K562 (cell line): ENCODE measurements around the gene GPR183. TPM values are rescaled to one million over a fixed set of nuclear protein-coding genes. Genes with fewer than 3 reads are reported as not detected.

ENCODE experiments used
- CHD7 ChIP-seq: fragments of 200-600 bp; sonication (generic); IDR thresholded peaks from one replicate; pipeline ENCODE4 v1.6.1; 2012; ENCODE audit warnings: mild to moderate bottlenecking, low read depth, low read length, inconsistent platforms
- DDX20 ChIP-seq: fragments of 450-650 bp; IDR thresholded peaks from 2 replicates; pipeline ENCODE4 v1.6.1; 2016; ENCODE audit warnings: missing genetic modification characterization, low read depth, mild to moderate bottlenecking, missing compliant biosample characterization, moderate library complexity
- EP300 ChIP-seq: IDR thresholded peaks from 2 replicates; pipeline ENCODE4 v1.6.1; 2012; ENCODE audit warnings: low read length, improper control_type of control experiment
- HDAC3 ChIP-seq: fragments of 450-650 bp; IDR thresholded peaks from 2 replicates; pipeline ENCODE4 v1.6.1; 2018; ENCODE audit warnings: borderline replicate concordance, mild to moderate bottlenecking, moderate library complexity; ENCODE audit not compliant: partially characterized antibody
- HDGF ChIP-seq: fragments of 450-650 bp; IDR thresholded peaks from 2 replicates; pipeline ENCODE4 v1.6.1; 2016
- PYGO2 ChIP-seq: fragments of 450-650 bp; IDR thresholded peaks from 2 replicates; pipeline ENCODE4 v1.6.1; 2016; ENCODE audit warnings: mild to moderate bottlenecking, missing genetic modification characterization, moderate library complexity, missing compliant biosample characterization
- RAD21 ChIP-seq, 2 experiments: fragments of 250-450 bp in 1 of 2; fragments of 450-650 bp in 1 of 2; sonication (Bioruptor Pico) in 1 of 2; formaldehyde crosslinking in 1 of 2; IDR thresholded peaks in 1 of 2; conservative IDR thresholded peaks in 1 of 2; 2 replicates each; pipeline versions ENCODE4 v1.4.0 to v1.8.0; 2020 to 2022; ENCODE audit warnings: mild to moderate bottlenecking in 2 of 2, moderate library complexity in 1 of 2
- SRSF9 ChIP-seq: fragments of 200-400 bp; formaldehyde crosslinking; IDR thresholded peaks from 2 replicates; pipeline ENCODE4 v1.6.1; 2017; ENCODE audit warnings: low read depth, low read length, borderline replicate concordance
- THRB ChIP-seq: fragments of 450-650 bp; formaldehyde crosslinking; conservative IDR thresholded peaks from 2 replicates; pipeline ENCODE4 v1.4.0; 2022; ENCODE audit warnings: mild to moderate bottlenecking, missing genetic modification characterization
- TOE1 ChIP-seq, 2 experiments: fragments of 450-650 bp in 1 of 2; sonication (generic) in 1 of 2; formaldehyde crosslinking in 1 of 2; IDR thresholded peaks; 2 replicates each; pipeline versions ENCODE4 v1.7.1 to v1.8.0; 2016 to 2022; ENCODE audit warnings: borderline replicate concordance in 2 of 2, mild to moderate bottlenecking in 2 of 2, antibody characterized with exemption in 1 of 2, inconsistent platforms in 1 of 2, low read depth in 1 of 2, missing genetic modification reagents in 1 of 2, moderate library complexity in 1 of 2
- ZNF41 ChIP-seq: fragments of 250-450 bp; sonication (Bioruptor Pico); conservative IDR thresholded peaks from 2 replicates; pipeline ENCODE4 v1.4.0; 2020; ENCODE audit warnings: mild to moderate bottlenecking
- polyA plus RNA-seq, 8 experiments: library from polyadenylated mRNA; depleted of rRNA in 4 of 8; stranded (reverse) in 5 of 8; unstranded in 3 of 8; fragments of >200 nt; fragmentation: Nextera tagmentation in 2 of 8; fragmentation: Illumina TruSeq in 1 of 8; extraction: Ambion mirVana in 2 of 8; extraction: Trizol in 1 of 8; gene quantifications; 2 replicates each; pipeline versions ENCODE4 v1.2.1 to v1.2.3, GENCODE V29; 2011 to 2014; ENCODE audit warnings: inconsistent platforms in 1 of 8, missing spikeins in 1 of 8
- total RNA-seq, 7 experiments: library from RNA; depleted of rRNA in 6 of 7; stranded (reverse); fragments of >200 nt in 6 of 7; fragmentation: Illumina TruSeq in 2 of 7; extraction: Trizol in 2 of 7; gene quantifications; 2 replicates each; pipeline versions ENCODE4 v1.2.1 to v1.2.3, GENCODE V29; 2011 to 2021; ENCODE audit warnings: low replicate concordance in 1 of 7

GPR183 gene
- total and polyA plus RNA-seq, 9 of the 15 experiments (the other 6 are each of a cell fraction or from before 2014, with no cell fraction given) = 1.3 to 10.2 (median 3.7) TPM

- TF ChIP-seq CHD7 (no peak), TOE1 (IDR thresholded peaks at IDR 0.05; ENCODE audit: borderline replicate concordance) (no peak), TOE1 (CRISPR knock-in tag; IDR thresholded peaks at IDR 0.05; ENCODE audit: borderline replicate concordance, low read depth) (no peak), SRSF9 (no peak), RAD21 (CRISPR knock-in tag; conservative IDR thresholded peaks at IDR 0.05 in 1 of 2, IDR thresholded peaks at IDR 0.05 in 1 of 2) (no peak), HDGF (no peak), ZNF41 (no peak), PYGO2 (tag) (no peak), THRB (CRISPR knock-in tag) (no peak), EP300 (no peak), DDX20 (tag) (no peak), HDAC3 (no peak)
Observed at GRCh38 chr13:99263126-99263785, 43.9 kb downstream of the GPR183 start (continued).
